HepG2 (cell line): ENCODE measurements around the gene OR2T6. TPM values are rescaled to one million over a fixed set of nuclear protein-coding genes. Genes with fewer than 3 reads are reported as not detected.

ENCODE experiments used
- ATAC-seq: fragments of 200-7000 bp; cut with Tn5 transposase; 3 replicates; pipeline ENCODE4 v1.9.1; 2020; ENCODE audit warnings: mild to moderate bottlenecking, moderate library complexity
- BruUV-seq: library from RNA; stranded (reverse); fragments of 400-500 nt; replicated peaks from 2 replicates; lab custom pipeline; 2021; lab: Mats Ljungman, UMichigan
- CTCF ChIA-PET: fragments of 300-600 bp; formaldehyde crosslinking; extraction: SDS; loops from one replicate; lab custom pipeline; 2021; ENCODE audit warnings: low total read pairs, inconsistent platforms, low intra/inter-chr PET ratio; lab: Yijun Ruan, JAX
- POLR2A ChIA-PET: fragments of 350-600 bp; sonication (Branson Sonifier 250); formaldehyde crosslinking; loops from one replicate; lab custom pipeline; 2020; ENCODE audit warnings: antibody characterized with exemption, inconsistent platforms; lab: Yijun Ruan, JAX
- DNase-seq: peaks from one replicate; pipeline ENCODE4 v3.0.0-alpha.2; 2015; ENCODE audit warnings: low spot score
- FAIRE-seq: peaks from 3 replicates; lab custom pipeline; 2011; peaks lifted over from hg19 to GRCh38; lab: Jason Lieb, UNC
- H2AFZ ChIP-seq: one replicate; pipeline ENCODE4 v1.6.1; 2011; ENCODE audit warnings: low read length, inconsistent platforms
- H3K27ac ChIP-seq: fragments of 300-600 bp; 3 replicates; pipeline ENCODE4 v1.8.0; 2011; ENCODE audit warnings: mixed run types, mild to moderate bottlenecking, mixed read lengths, low read length, inconsistent platforms; ENCODE audit not compliant: insufficient read depth; ENCODE audit errors: extremely low read length
- H3K27me3 ChIP-seq, 2 experiments: fragments of 200-600 bp in 1 of 2; 2 replicates in 1 of 2; 3 replicates in 1 of 2; pipeline versions ENCODE4 v1.6.0 to v1.8.0; 2011; ENCODE audit warnings: low read length in 2 of 2, mild to moderate bottlenecking in 2 of 2, moderate library complexity in 2 of 2, inconsistent platforms in 1 of 2; ENCODE audit not compliant: insufficient read depth in 2 of 2, control insufficient read depth in 1 of 2
- H3K36me3 ChIP-seq, 2 experiments: fragments of 200-600 bp in 1 of 2; replicated peaks in 1 of 2; 2 replicates in 1 of 2; 3 replicates in 1 of 2; pipeline versions ENCODE4 v1.5.1 to v1.8.0; 2011; ENCODE audit warnings: low read length in 2 of 2, inconsistent platforms in 1 of 2; ENCODE audit not compliant: insufficient read depth in 2 of 2, control insufficient read depth in 1 of 2
- H3K4me1 ChIP-seq: 2 replicates; pipeline ENCODE4 v1.5.1; 2012; ENCODE audit warnings: low read length, inconsistent platforms; ENCODE audit not compliant: insufficient read depth
- H3K4me2 ChIP-seq: 2 replicates; pipeline ENCODE4 v1.6.0; 2011; ENCODE audit warnings: low read depth, low read length, inconsistent platforms
- H3K4me3 ChIP-seq, 3 experiments: fragments of 200-600 bp in 1 of 3; sonication (generic), shearing (Covaris generic) in 1 of 3; replicated peaks in 1 of 3; 2 replicates each; pipeline ENCODE4 v1.5.1; 2011 to 2016; ENCODE audit warnings: low read length in 3 of 3, inconsistent platforms in 2 of 3, low read depth in 2 of 3, mild to moderate bottlenecking in 2 of 3, control low read depth in 1 of 3, mixed read lengths in 1 of 3; ENCODE audit not compliant: insufficient read depth in 1 of 3
- H3K79me2 ChIP-seq: one replicate; pipeline ENCODE4 v1.6.1; 2011; ENCODE audit warnings: low read length, inconsistent platforms; ENCODE audit not compliant: insufficient read depth
- H3K9ac ChIP-seq: 2 replicates; pipeline ENCODE4 v1.6.0; 2011; ENCODE audit warnings: mild to moderate bottlenecking, low read depth, low read length, inconsistent platforms; ENCODE audit not compliant: insufficient read depth
- H3K9me3 ChIP-seq: 2 replicates; pipeline ENCODE4 v1.5.1; 2012; ENCODE audit warnings: mild to moderate bottlenecking, low read length
- H4K20me1 ChIP-seq: 2 replicates; pipeline ENCODE4 v1.6.0; 2011; ENCODE audit warnings: inconsistent platforms, mild to moderate bottlenecking, low read length, moderate library complexity; ENCODE audit not compliant: insufficient read depth
- DPF2 ChIP-seq: sonication (generic); formaldehyde crosslinking; IDR thresholded peaks from 2 replicates; pipeline ENCODE4 v1.4.0; 2020; ENCODE audit warnings: mild to moderate bottlenecking, low read depth, missing genetic modification reagents, borderline replicate concordance
- FOSL2 ChIP-seq: sonication (generic); formaldehyde crosslinking; IDR thresholded peaks from 2 replicates; pipeline ENCODE4 v1.4.0; 2020; ENCODE audit warnings: missing genetic modification reagents
- HNF4G ChIP-seq, 2 experiments: sonication (generic) in 1 of 2; formaldehyde crosslinking in 1 of 2; IDR thresholded peaks; 2 replicates each; pipeline versions ENCODE4 v1.4.0 to v1.6.1; 2011 to 2020; ENCODE audit warnings: borderline replicate concordance in 2 of 2, low read depth in 2 of 2, mild to moderate bottlenecking in 2 of 2, low read length in 1 of 2, missing genetic modification reagents in 1 of 2, moderate library complexity in 1 of 2
- JDP2 ChIP-seq: sonication (generic); formaldehyde crosslinking; IDR thresholded peaks from 2 replicates; pipeline ENCODE4 v1.8.1; 2022; ENCODE audit warnings: missing genetic modification reagents, borderline replicate concordance
- KLF13 ChIP-seq: sonication (generic); formaldehyde crosslinking; IDR thresholded peaks from 2 replicates; pipeline ENCODE4 v1.4.0; 2020; ENCODE audit warnings: mild to moderate bottlenecking, missing genetic modification reagents
- NR2F1 ChIP-seq, 2 experiments: fragments of 450-650 bp in 1 of 2; formaldehyde crosslinking in 1 of 2; IDR thresholded peaks; 2 replicates each; pipeline versions ENCODE4 v1.5.0 to v1.6.1; 2016 to 2020; ENCODE audit warnings: mild to moderate bottlenecking in 1 of 2, missing compliant biosample characterization in 1 of 2, missing genetic modification reagents in 1 of 2, moderate library complexity in 1 of 2
- PHB2 ChIP-seq: fragments of 450-650 bp; IDR thresholded peaks from 2 replicates; pipeline ENCODE4 v1.6.1; 2018; ENCODE audit not compliant: partially characterized antibody
- RARG ChIP-seq: sonication (generic); formaldehyde crosslinking; IDR thresholded peaks from 2 replicates; pipeline ENCODE4 v1.4.0; 2020; ENCODE audit warnings: low read depth, mild to moderate bottlenecking, missing genetic modification reagents
- STAT5B ChIP-seq: sonication (generic); formaldehyde crosslinking; IDR thresholded peaks from 2 replicates; pipeline ENCODE4 v1.4.0; 2020; ENCODE audit warnings: missing genetic modification reagents
- TCF12 ChIP-seq, 2 experiments: fragments of 450-650 bp in 1 of 2; sonication (generic) in 1 of 2; formaldehyde crosslinking in 1 of 2; IDR thresholded peaks; 2 replicates each; pipeline versions ENCODE4 v1.6.1 to v1.8.0; 2017 to 2022; ENCODE audit warnings: antibody characterized with exemption in 1 of 2, mild to moderate bottlenecking in 1 of 2, missing genetic modification reagents in 1 of 2, moderate library complexity in 1 of 2
- U2AF1 ChIP-seq: fragments of 200-400 bp; formaldehyde crosslinking; optimal IDR thresholded peaks from 2 replicates; pipeline ENCODE3; 2017; ENCODE audit warnings: mild to moderate bottlenecking, low read depth, low read length
- ZC3H13 ChIP-seq: sonication (generic); formaldehyde crosslinking; IDR thresholded peaks from 2 replicates; pipeline ENCODE4 v1.8.1; 2023; ENCODE audit warnings: mild to moderate bottlenecking, missing genetic modification reagents, moderate library complexity
- ZFAT ChIP-seq: sonication (generic); formaldehyde crosslinking; conservative IDR thresholded peaks from 2 replicates; pipeline ENCODE4 v1.8.1; 2023; ENCODE audit warnings: missing genetic modification reagents, inconsistent platforms
- ZNF180 ChIP-seq: sonication (generic); formaldehyde crosslinking; IDR thresholded peaks from 2 replicates; pipeline ENCODE4 v1.4.0; 2020; ENCODE audit warnings: low read depth, missing genetic modification reagents, borderline replicate concordance
- ZNF652 ChIP-seq: IDR thresholded peaks from 2 replicates; pipeline ENCODE4 v1.6.1; 2016; ENCODE audit warnings: low read depth, borderline replicate concordance
- ZNF816 ChIP-seq: sonication (generic); formaldehyde crosslinking; IDR thresholded peaks from 2 replicates; pipeline ENCODE4 v1.8.0; 2022; ENCODE audit warnings: missing genetic modification reagents, mild to moderate bottlenecking, borderline replicate concordance
- WGBS: methylation state at CpG from one replicate; pipeline ENCODE4 v1.1.6; 2017; ENCODE audit warnings: low lambda C conversion rate; 5-methylcytosine and 5-hydroxymethylcytosine counted together
- in situ Hi-C: cut with HindIII; loops from 2 replicates; pipeline ENCODE4 v1.10.0; 2017; ENCODE audit warnings: low pct_unique_long_range_greater_than_20kb; ENCODE audit not compliant: extremely low pct_ligation_motif_present
- intact Hi-C: fragments of 100-400 bp; cut with micrococcal nuclease; formaldehyde crosslinking; loops from one replicate; pipeline ENCODE4 v1.10.0; 2022; ENCODE audit not compliant: unreplicated experiment
- polyA plus RNA-seq, 8 experiments: library from polyadenylated mRNA; depleted of rRNA in 3 of 8; stranded (reverse) in 7 of 8; unstranded in 1 of 8; fragments of >200 nt; fragmentation: Illumina TruSeq in 4 of 8; extraction: Trizol in 4 of 8; gene quantifications; 2 replicates each; pipeline versions ENCODE4 v1.2.1 to v1.2.3, GENCODE V29; 2011 to 2016; ENCODE audit warnings: low read depth in 4 of 8, missing spikeins in 1 of 8, mixed read lengths in 1 of 8; ENCODE audit not compliant: insufficient read depth in 1 of 8
- total RNA-seq, 5 experiments: library from RNA; depleted of rRNA; stranded (reverse); fragments of >200 nt; fragmentation: Illumina TruSeq; extraction: Trizol; gene quantifications; 2 replicates each; pipeline ENCODE4 v1.2.3, GENCODE V29; 2016; ENCODE audit warnings: low read depth in 1 of 5
- TF ChIP-seq, protein P1 (sequence below): sonication (generic); formaldehyde crosslinking; IDR thresholded peaks from 2 replicates; pipeline ENCODE4 v1.5.1; 2020; ENCODE audit warnings: missing genetic modification reagents, mild to moderate bottlenecking, borderline replicate concordance

Gene OR2T6
- total and polyA plus RNA-seq, 2 of the 13 experiments (the other 11 are each of a cell fraction or from before 2014, with no cell fraction given) = not detected

DNA sequence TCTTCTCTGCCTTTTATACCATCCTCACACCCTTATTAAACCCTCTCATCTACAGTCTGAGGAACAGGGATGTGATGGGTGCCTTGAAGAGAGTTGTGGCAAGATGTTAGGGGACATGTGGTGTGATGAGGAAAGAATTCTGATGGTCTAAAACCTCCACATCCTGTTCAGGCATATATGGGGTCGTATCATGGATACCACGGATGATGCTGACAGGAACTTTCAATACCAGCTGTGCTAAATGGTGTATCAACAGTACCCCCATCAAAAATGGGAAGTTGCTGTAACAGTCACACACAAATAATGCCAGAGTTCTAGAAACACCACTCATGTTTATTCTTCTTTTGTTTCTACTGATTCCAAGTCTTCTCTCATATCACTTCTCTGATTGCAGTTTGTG lies 12.9 kb downstream of the OR2T6 start:
- POLR2A ChIA-PET = no interaction called here
- no peak overlapping the region for H3K4me2 ChIP-seq
- no peaks in the 10 kb centered on the region for H3K79me2 ChIP-seq
- no peaks in the 10 kb centered on the region for H3K4me1 ChIP-seq
- no peak overlapping the region for H3K9ac ChIP-seq
- DNase-seq (no peak), ATAC-seq (no peak), FAIRE-seq (no peak)
- peaks cover 42% of the 10 kb centered on the region; the same call in 1 of the 2 replicates for H3K9me3 ChIP-seq
- H4K20me1 ChIP-seq = no peaks in the 10 kb centered on the region
- 0% methylated on average over 2 of the region's 2 CpGs for WGBS
- no peak overlapping the region for H3K4me3 ChIP-seq
- CTCF ChIA-PET = no interaction called here
- in situ Hi-C loops = no loop called here
- H2AFZ ChIP-seq = no peak overlapping the region
- intact Hi-C loops = no loop called here
- TF ChIP-seq ZNF180 (CRISPR knock-in tag) = no peak
- TF ChIP-seq STAT5B = no peak
- no peak for TF ChIP-seq NR2F1 (CRISPR knock-in tag; IDR thresholded peaks at IDR 0.05)
- TF ChIP-seq ZNF652 (CRISPR knock-in tag) = no peak
- no peak for TF ChIP-seq ZFAT
- no peak for TF ChIP-seq TCF12 (IDR thresholded peaks at IDR 0.05)
- TF ChIP-seq TCF12 (CRISPR knock-in tag; IDR thresholded peaks at IDR 0.05) = no peak
- TF ChIP-seq DPF2 (CRISPR knock-in tag) = no peak
- TF ChIP-seq KLF13 (CRISPR knock-in tag) = no peak
- TF ChIP-seq RARG = no peak
- TF ChIP-seq ZNF816 = no peak
- TF ChIP-seq JDP2 (CRISPR knock-in tag) = no peak
- TF ChIP-seq U2AF1 = no peak
- TF ChIP-seq, protein P1, sequence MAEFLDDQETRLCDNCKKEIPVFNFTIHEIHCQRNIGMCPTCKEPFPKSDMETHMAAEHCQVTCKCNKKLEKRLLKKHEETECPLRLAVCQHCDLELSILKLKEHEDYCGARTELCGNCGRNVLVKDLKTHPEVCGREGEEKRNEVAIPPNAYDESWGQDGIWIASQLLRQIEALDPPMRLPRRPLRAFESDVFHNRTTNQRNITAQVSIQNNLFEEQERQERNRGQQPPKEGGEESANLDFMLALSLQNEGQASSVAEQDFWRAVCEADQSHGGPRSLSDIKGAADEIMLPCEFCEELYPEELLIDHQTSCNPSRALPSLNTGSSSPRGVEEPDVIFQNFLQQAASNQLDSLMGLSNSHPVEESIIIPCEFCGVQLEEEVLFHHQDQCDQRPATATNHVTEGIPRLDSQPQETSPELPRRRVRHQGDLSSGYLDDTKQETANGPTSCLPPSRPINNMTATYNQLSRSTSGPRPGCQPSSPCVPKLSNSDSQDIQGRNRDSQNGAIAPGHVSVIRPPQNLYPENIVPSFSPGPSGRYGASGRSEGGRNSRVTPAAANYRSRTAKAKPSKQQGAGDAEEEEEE (CRISPR knock-in tag) = no peak
- no peak for TF ChIP-seq FOSL2 (CRISPR knock-in tag)
- TF ChIP-seq PHB2 = no peak
- no peak for TF ChIP-seq HNF4G (IDR thresholded peaks at IDR 0.05; ENCODE audit: borderline replicate concordance, low read depth, low read length)
- TF ChIP-seq HNF4G (CRISPR knock-in tag; IDR thresholded peaks at IDR 0.05; ENCODE audit: borderline replicate concordance, low read depth) = no peak
- no peak for TF ChIP-seq ZC3H13
- H3K27ac ChIP-seq = no peak overlapping the region
- H3K27me3 ChIP-seq = no peaks in the 10 kb centered on the region
- BruUV-seq = no TSS peak
- H3K36me3 ChIP-seq = no peaks in the 10 kb centered on the region
